Karpas-422 (cell line): ENCODE results near the gene ZGRF1. TPM values are rescaled to one million over a fixed set of nuclear protein-coding genes. Genes with fewer than 3 reads are reported as not detected.
A peak's percentile ranks its signal among the peaks of the same experiment; 100 is the strongest.
"Not testable (repeated sequence)": the region's sequence is repeated elsewhere in the genome, so short reads cannot be mapped to it uniquely, and the experiment has no call there.

Experiments
- DNase-seq: peaks from one replicate; pipeline ENCODE4 v3.0.0-alpha.2; 2015
- H2AFZ ChIP-seq: fragments of 200-600 bp; sonication (generic); 2 replicates; pipeline ENCODE4 v1.6.1; 2014; ENCODE audit warnings: antibody characterized with exemption, low read length, mixed read lengths
- H3K27ac ChIP-seq: fragments of 200-600 bp; sonication (generic); 2 replicates; pipeline ENCODE4 v1.5.1; 2014; ENCODE audit warnings: mild to moderate bottlenecking, low read length, moderate library complexity
- H3K27me3 ChIP-seq: fragments of 200-600 bp; sonication (generic); 2 replicates; pipeline ENCODE4 v1.6.1; 2014; ENCODE audit warnings: low read length, mixed read lengths
- H3K36me3 ChIP-seq: fragments of 200-600 bp; sonication (generic); 2 replicates; pipeline ENCODE4 v1.6.1; 2014; ENCODE audit warnings: low read length, mixed read lengths; ENCODE audit not compliant: insufficient read depth
- H3K4me1 ChIP-seq: fragments of 200-600 bp; sonication (generic); 2 replicates; pipeline ENCODE4 v1.6.1; 2014; ENCODE audit warnings: mild to moderate bottlenecking, low read length, mixed read lengths
- H3K4me2 ChIP-seq: fragments of 200-600 bp; sonication (generic); 2 replicates; pipeline ENCODE4 v1.6.1; 2014; ENCODE audit warnings: low read length, low read depth, mild to moderate bottlenecking; ENCODE audit not compliant: poor library complexity, severe bottlenecking
- H3K4me3 ChIP-seq: fragments of 200-600 bp; sonication (generic); 2 replicates; pipeline ENCODE4 v1.5.1; 2014; ENCODE audit warnings: mild to moderate bottlenecking, antibody characterized with exemption, low read length, mixed read lengths
- H3K79me2 ChIP-seq: fragments of 200-600 bp; sonication (generic); 2 replicates; pipeline ENCODE4 v1.6.1; 2014; ENCODE audit warnings: mild to moderate bottlenecking, low read length, mixed read lengths
- H3K9ac ChIP-seq: fragments of 200-600 bp; sonication (generic); 2 replicates; pipeline ENCODE4 v1.6.0; 2014; ENCODE audit warnings: low read length
- H3K9me2 ChIP-seq: fragments of 200-600 bp; sonication (generic), shearing (Covaris generic); replicated peaks from 2 replicates; pipeline ENCODE4 v1.6.0; 2014; ENCODE audit warnings: mild to moderate bottlenecking, low read length, moderate library complexity; ENCODE audit not compliant: insufficient read depth
- H3K9me3 ChIP-seq: fragments of 300-700, 200-600 bp; sonication (generic); 2 replicates; pipeline ENCODE4 v1.6.1; 2014; ENCODE audit warnings: low read length, mixed read lengths
- H4K20me1 ChIP-seq: fragments of 200-600 bp; sonication (generic); 2 replicates; pipeline ENCODE4 v1.6.1; 2014; ENCODE audit warnings: mild to moderate bottlenecking, antibody characterized with exemption, low read length, low read depth; ENCODE audit not compliant: insufficient read depth
- total RNA-seq: library from RNA; depleted of rRNA; stranded (reverse); fragments of >200 nt; shearing (Covaris generic); gene quantifications from 2 replicates; pipeline ENCODE4 v1.2.3, GENCODE V29; 2014; ENCODE audit warnings: low replicate concordance

The ZGRF1 gene
- total RNA-seq, 1 experiment from 2014 or later = 39.8 TPM

- H3K4me3 ChIP-seq = no peak overlapping the region
- no peaks in the 10 kb centered on the region for H4K20me1 ChIP-seq
- H3K9me3 ChIP-seq = no peaks in the 10 kb centered on the region
- DNase-seq = no peak
- H3K4me1 ChIP-seq = no peaks in the 10 kb centered on the region
- H3K4me2 ChIP-seq = no peak overlapping the region
- peaks cover 4% of the 10 kb centered on the region for H3K79me2 ChIP-seq
- H3K9ac ChIP-seq = no peak overlapping the region
- no peak overlapping the region for H2AFZ ChIP-seq
- no peaks in the 10 kb centered on the region for H3K27me3 ChIP-seq
- H3K9me2 ChIP-seq = no peaks in the 10 kb centered on the region
- peaks cover 62% of the 10 kb centered on the region for H3K36me3 ChIP-seq
- no peak overlapping the region for H3K27ac ChIP-seq
Observed at GRCh38 chr4:112647785-112648184, 11.1 kb upstream of the ZGRF1 start.

GRCh38 chr4:112646632-112647537 is 10.2 kb upstream of the ZGRF1 start:
- Histone ChIP-seq H2AFZ (no peak overlapping the region), H3K9me3 (no peaks in the 10 kb centered on the region), H3K27ac (no peak overlapping the region), H3K4me3 (no peak overlapping the region), H3K27me3 (no peaks in the 10 kb centered on the region), H3K36me3 (peaks cover 55% of the 10 kb centered on the region), H3K9me2 (no peaks in the 10 kb centered on the region), H3K4me1 (no peaks in the 10 kb centered on the region), H3K79me2 (peaks cover 14% of the 10 kb centered on the region), H3K9ac (no peak overlapping the region), H4K20me1 (no peaks in the 10 kb centered on the region), H3K4me2 (no peak overlapping the region)
- no peak for DNase-seq

- Histone ChIP-seq H3K4me3 (no peak overlapping the region), H3K27me3 (no peaks in the 10 kb centered on the region), H2AFZ (no peak overlapping the region), H3K9ac (no peak overlapping the region), H3K9me3 (no peaks in the 10 kb centered on the region), H3K9me2 (no peaks in the 10 kb centered on the region), H3K4me2 (no peak overlapping the region), H4K20me1 (no peaks in the 10 kb centered on the region), H3K36me3 (peaks cover 45% of the 10 kb centered on the region), H3K27ac (no peak overlapping the region), H3K4me1 (no peaks in the 10 kb centered on the region), H3K79me2 (peaks cover 25% of the 10 kb centered on the region)
- no peak for DNase-seq
Observed at GRCh38 chr4:112645541-112646329, 9.0 kb upstream of the ZGRF1 start.

GRCh38 chr4:112644595-112645535 is 8.2 kb upstream of the ZGRF1 start:
- H3K79me2 ChIP-seq = peaks cover 34% of the 10 kb centered on the region
- H3K27ac ChIP-seq, DNase-seq, H4K20me1 ChIP-seq, H3K27me3 ChIP-seq, H3K4me3 ChIP-seq, H3K9me3 ChIP-seq, H2AFZ ChIP-seq, H3K4me1 ChIP-seq, H3K9me2 ChIP-seq, H3K4me2 ChIP-seq, H3K9ac ChIP-seq: not testable (repeated sequence)
- H3K36me3 ChIP-seq = peaks cover 37% of the 10 kb centered on the region

GRCh38 chr4:112642526-112642925 is 5.8 kb upstream of the ZGRF1 start:
- Histone ChIP-seq H3K9me2 (no peaks in the 10 kb centered on the region), H3K4me1 (peaks cover 12% of the 10 kb centered on the region), H2AFZ (no peak overlapping the region), H4K20me1 (no peaks in the 10 kb centered on the region), H3K9ac (no peak overlapping the region), H3K36me3 (peaks cover 24% of the 10 kb centered on the region; the same call in 1 of the 2 replicates), H3K4me2 (no peak overlapping the region), H3K27ac (no peak overlapping the region), H3K9me3 (no peaks in the 10 kb centered on the region), H3K4me3 (no peak overlapping the region), H3K79me2 (peaks cover 56% of the 10 kb centered on the region), H3K27me3 (no peaks in the 10 kb centered on the region)
- no peak for DNase-seq

- no peak for DNase-seq
- peaks cover 86% of the 10 kb centered on the region for H3K79me2 ChIP-seq
Observed at GRCh38 chr4:112637552-112637866, 800 bp upstream of the ZGRF1 start.

GRCh38 chr4:112633477-112634235 is 3.1 kb downstream of the ZGRF1 start:
- Histone ChIP-seq H3K27ac (peak overlapping the region; percentile 69), H3K4me1 (peaks cover 42% of the 10 kb centered on the region), H3K9me2 (no peaks in the 10 kb centered on the region), H3K4me3 (peak overlapping the region; percentile 31; the same call in 1 of the 2 replicates), H3K27me3 (no peaks in the 10 kb centered on the region), H3K9me3 (no peaks in the 10 kb centered on the region), H2AFZ (0 out of 2 replicates have a peak overlapping the region, but pooled peaks have one; percentile 23), H3K4me2 (peak overlapping the region; percentile 78), H3K9ac (peak overlapping the region; percentile 41), H3K36me3 (peaks cover 18% of the 10 kb centered on the region; the same call in 1 of the 2 replicates), H4K20me1 (no peaks in the 10 kb centered on the region), H3K79me2 (peaks cover 56% of the 10 kb centered on the region)
- DNase-seq = peak; percentile 78

More at GRCh38 chr4:112637552-112637866, 800 bp upstream of the ZGRF1 start:
- Histone ChIP-seq H3K9me3 (no peaks in the 10 kb centered on the region), H4K20me1 (no peaks in the 10 kb centered on the region), H3K27me3 (no peaks in the 10 kb centered on the region), H3K36me3 (peaks cover 11% of the 10 kb centered on the region; the same call in 1 of the 2 replicates), H3K4me3 (peak overlapping the region; percentile 80), H3K4me2 (peak overlapping the region; percentile 88), H2AFZ (no peak overlapping the region; the same call in 1 of the 2 replicates), H3K9ac (peak overlapping the region; percentile 90), H3K4me1 (peaks cover 44% of the 10 kb centered on the region), H3K27ac (peak overlapping the region; percentile 79), H3K9me2 (no peaks in the 10 kb centered on the region)
